GM12878 (cell line): Measurements from ENCODE around the gene NUDT14. TPM values are rescaled to one million over a fixed set of nuclear protein-coding genes. Genes with fewer than 3 reads are reported as not detected.

Experiments
- ATAC-seq: fragments of 200-7000 bp; cut with Tn5 transposase; 3 replicates; pipeline ENCODE4 v1.9.1; 2020; ENCODE audit warnings: mild to moderate bottlenecking, moderate library complexity
- BruUV-seq: library from RNA; stranded (reverse); fragments of 400-500 nt; replicated peaks from 2 replicates; lab custom pipeline; 2021; lab: Mats Ljungman, UMichigan
- CTCF ChIA-PET: fragments of 300-600 bp; sonication (Branson Sonifier 250); formaldehyde crosslinking; extraction: SDS; loops from one replicate; lab custom pipeline; 2021; ENCODE audit warnings: inconsistent platforms; lab: Yijun Ruan, JAX
- POLR2A ChIA-PET: fragments of 350-600 bp; formaldehyde crosslinking; extraction: SDS; loops from one replicate; lab custom pipeline; 2021; ENCODE audit warnings: inconsistent platforms; lab: Charles Lee
- RAD21 ChIA-PET: fragments of 300-600 bp; sonication (Branson Sonifier 250); formaldehyde crosslinking; loops from one replicate; lab custom pipeline; 2023; ENCODE audit warnings: antibody characterized with exemption; ENCODE audit not compliant: unreplicated experiment; lab: Charles Lee
- SMC1A ChIA-PET: fragments of 300-600 bp; sonication (Branson Sonifier 250); formaldehyde crosslinking; loops from one replicate; lab custom pipeline; 2023; ENCODE audit not compliant: unreplicated experiment, uncharacterized antibody; lab: Charles Lee
- DNase-seq: peaks from one replicate; pipeline ENCODE4 v3.0.0-alpha.2; 2011; ENCODE audit warnings: low read depth, low spot score
- FAIRE-seq: peaks from 3 replicates; lab custom pipeline; 2011; peaks lifted over from hg19 to GRCh38; lab: Jason Lieb, UNC
- H2AFZ ChIP-seq: 2 replicates; pipeline ENCODE4 v1.6.0; 2011; ENCODE audit warnings: low read depth, low read length, control low read depth; ENCODE audit not compliant: control insufficient read depth
- H3K27ac ChIP-seq: 2 replicates; pipeline ENCODE4 v1.5.1; 2011; ENCODE audit warnings: control low read depth; ENCODE audit not compliant: control insufficient read depth, insufficient read depth
- H3K27me3 ChIP-seq, 2 experiments: replicated peaks in 1 of 2; 2 replicates each; pipeline versions ENCODE4 v1.6.0 to v1.6.1; 2011; ENCODE audit warnings: low read length in 1 of 2; ENCODE audit not compliant: control insufficient read depth in 2 of 2, insufficient read depth in 2 of 2
- H3K36me3 ChIP-seq, 2 experiments: 2 replicates each; pipeline ENCODE4 v1.5.1; 2011; ENCODE audit warnings: low read length in 1 of 2; ENCODE audit not compliant: control insufficient read depth in 2 of 2, insufficient read depth in 2 of 2
- H3K4me1 ChIP-seq: 2 replicates; pipeline ENCODE4 v1.6.1; 2011; ENCODE audit warnings: mild to moderate bottlenecking, low read length, moderate library complexity, mixed read lengths; ENCODE audit not compliant: control insufficient read depth, insufficient read depth
- H3K4me2 ChIP-seq: 2 replicates; pipeline ENCODE4 v1.6.0; 2011; ENCODE audit warnings: control low read depth; ENCODE audit not compliant: control insufficient read depth, insufficient read depth
- H3K4me3 ChIP-seq: fragments of 200-600 bp; sonication (generic); 2 replicates; pipeline ENCODE4 v1.5.1; 2016
- H3K79me2 ChIP-seq: 2 replicates; pipeline ENCODE4 v1.6.0; 2011; ENCODE audit warnings: low read length; ENCODE audit not compliant: control insufficient read depth, insufficient read depth
- H3K9ac ChIP-seq: 2 replicates; pipeline ENCODE4 v1.8.0; 2011; ENCODE audit warnings: low read length, control low read depth, mixed read lengths; ENCODE audit not compliant: control insufficient read depth, insufficient read depth
- H3K9me3 ChIP-seq: replicated peaks from 3 replicates; pipeline ENCODE4 v1.5.1; 2011; ENCODE audit warnings: mild to moderate bottlenecking, low read length; ENCODE audit not compliant: control insufficient read depth, insufficient read depth
- H4K20me1 ChIP-seq: 2 replicates; pipeline ENCODE4 v1.6.0; 2011; ENCODE audit not compliant: control insufficient read depth, insufficient read depth
- ATF3 ChIP-seq: IDR thresholded peaks from 2 replicates; pipeline ENCODE4 v1.6.1; 2011; ENCODE audit warnings: low read depth, mild to moderate bottlenecking, low read length, moderate library complexity, borderline replicate concordance; ENCODE audit errors: extremely low read depth
- CBX5 ChIP-seq: sonication (generic); IDR thresholded peaks from 2 replicates; pipeline ENCODE4 v1.6.1; 2016; ENCODE audit warnings: low read depth, moderate library complexity, mild to moderate bottlenecking, inconsistent platforms
- EP300 ChIP-seq, 2 experiments: fragments of 150-350 bp in 1 of 2; IDR thresholded peaks; 2 replicates each; pipeline ENCODE4 v1.6.1; 2011 to 2012; ENCODE audit warnings: low read depth in 2 of 2, low read length in 2 of 2, borderline replicate concordance in 1 of 2, improper control_type of control experiment in 1 of 2, inconsistent platforms in 1 of 2; ENCODE audit not compliant: control insufficient read depth in 1 of 2
- ETV6 ChIP-seq, 2 experiments: fragments of 450-650 bp in 1 of 2; IDR thresholded peaks in 1 of 2; conservative IDR thresholded peaks in 1 of 2; 2 replicates each; pipeline ENCODE4 v1.6.1; 2014; ENCODE audit warnings: antibody characterized with exemption in 1 of 2, borderline replicate concordance in 1 of 2, low read depth in 1 of 2, mild to moderate bottlenecking in 1 of 2, moderate library complexity in 1 of 2
- HCFC1 ChIP-seq: fragments of 150-350 bp; IDR thresholded peaks from 2 replicates; pipeline ENCODE4 v1.6.1; 2014; ENCODE audit warnings: low read length
- IKZF2 ChIP-seq, 2 experiments: fragments of 450-650 bp; IDR thresholded peaks; 2 replicates each; pipeline ENCODE4 v1.6.1; 2017; ENCODE audit warnings: mild to moderate bottlenecking in 2 of 2, moderate library complexity in 2 of 2
- IRF5 ChIP-seq: fragments of 450-650 bp; IDR thresholded peaks from 2 replicates; pipeline ENCODE4 v1.6.1; 2017; ENCODE audit warnings: borderline replicate concordance
- KDM1A ChIP-seq: fragments of 200-600 bp; sonication (generic); IDR thresholded peaks from 2 replicates; pipeline ENCODE4 v1.6.1; 2016; ENCODE audit warnings: borderline replicate concordance
- MEF2A ChIP-seq: IDR thresholded peaks from 2 replicates; pipeline ENCODE4 v1.6.1; 2011; ENCODE audit warnings: low read depth, mild to moderate bottlenecking, low read length, moderate library complexity; ENCODE audit not compliant: insufficient read depth
- MLLT1 ChIP-seq: fragments of 450-650 bp; IDR thresholded peaks from 2 replicates; pipeline ENCODE4 v1.6.1; 2016; ENCODE audit warnings: mild to moderate bottlenecking
- NFXL1 ChIP-seq: fragments of 450-650 bp; IDR thresholded peaks from 2 replicates; pipeline ENCODE4 v1.6.1; 2017; ENCODE audit warnings: antibody characterized with exemption, mild to moderate bottlenecking, borderline replicate concordance
- NFYA ChIP-seq: IDR thresholded peaks from 2 replicates; pipeline ENCODE4 v1.6.1; 2011; ENCODE audit warnings: low read depth, mild to moderate bottlenecking, low read length, improper control_type of control experiment, borderline replicate concordance
- NRF1 ChIP-seq: conservative IDR thresholded peaks from 2 replicates; pipeline ENCODE4 v1.6.1; 2011; ENCODE audit warnings: mild to moderate bottlenecking, low read depth, low read length, improper control_type of control experiment
- PBX3 ChIP-seq: IDR thresholded peaks from 2 replicates; pipeline ENCODE4 v1.6.1; 2011; ENCODE audit warnings: mild to moderate bottlenecking, low read depth, low read length, moderate library complexity; ENCODE audit not compliant: insufficient replicate concordance
- STAT3 ChIP-seq: IDR thresholded peaks from 2 replicates; pipeline ENCODE4 v1.6.1; 2011; ENCODE audit warnings: low read depth, low read length, improper control_type of control experiment
- WRNIP1 ChIP-seq: IDR thresholded peaks from 2 replicates; pipeline ENCODE4 v1.6.1; 2011; ENCODE audit warnings: low read depth, low read length, improper control_type of control experiment, borderline replicate concordance
- WGBS: methylation state at CpG from one replicate; pipeline ENCODE4 v1.1.6; 2016; ENCODE audit warnings: low lambda C conversion rate; ENCODE audit not compliant: insufficient replicate concordance, insufficient coverage; ENCODE audit errors: missing lambda C conversion rate; 5-methylcytosine and 5-hydroxymethylcytosine counted together
- in situ Hi-C: fragments of 300-500 bp; cut with MboI; formaldehyde crosslinking; loops from 9 replicates; pipeline ENCODE4 v1.14.3; 2018; ENCODE audit warnings: mixed read lengths
- intact Hi-C: fragments of 100-400 bp; cut with micrococcal nuclease; formaldehyde crosslinking; loops from one replicate; pipeline ENCODE4 v1.14.2; 2022; ENCODE audit not compliant: unreplicated experiment
- polyA plus RNA-seq, 11 experiments: library from polyadenylated mRNA; depleted of rRNA in 4 of 11; unstranded in 6 of 11; stranded (reverse) in 5 of 11; fragments of >200 nt; fragmentation: Nextera tagmentation in 4 of 11; fragmentation: Illumina TruSeq in 1 of 11; extraction: Ambion mirVana in 4 of 11; extraction: Trizol in 1 of 11; gene quantifications; 1 replicate in 1 of 11; 2 replicates in 10 of 11; pipeline versions ENCODE4 v1.2.1 to v1.2.3, GENCODE V29; 2011 to 2016; ENCODE audit warnings: inconsistent platforms in 2 of 11, missing spikeins in 2 of 11, low read depth in 1 of 11
- total RNA-seq, 4 experiments: library from RNA; depleted of rRNA in 3 of 4; stranded (reverse); fragments of >200 nt in 3 of 4; fragmentation: Illumina TruSeq in 1 of 4; extraction: Trizol in 1 of 4; gene quantifications; 2 replicates each; pipeline versions ENCODE4 v1.2.1 to v1.2.3, GENCODE V29; 2013 to 2021

The NUDT14 gene
- total and polyA plus RNA-seq, 10 of the 15 experiments (the other 5 are each of a cell fraction or from before 2014, with no cell fraction given), result 0.62 to 6.8 (median 4.3) TPM; not detected in 1

- peaks cover 4 to 35% of the 10 kb centered on the region in 2 experiments; a peak in 3 of 4 replicates for H3K36me3 ChIP-seq
- H3K79me2 ChIP-seq, result no peaks in the 10 kb centered on the region
- no peaks in the 10 kb centered on the region for H3K9me3 ChIP-seq
- H3K4me1 ChIP-seq, result no peaks in the 10 kb centered on the region
- no peak overlapping the region for H3K9ac ChIP-seq
- 98% methylated on average over 29 of the region's 29 CpGs for WGBS
- in situ Hi-C loops, result no loop called here
- no peaks in the 10 kb centered on the region for H4K20me1 ChIP-seq
- no TSS peak for BruUV-seq
- H2AFZ ChIP-seq, result no peak overlapping the region
- CTCF ChIA-PET, result interaction anchor here (0.6 kb wide), 1 partner anchor 16 kb away, joined by 3 read pairs; no protein-coding TSS in a partner anchor
- ATAC-seq (no peak), DNase-seq (no peak), FAIRE-seq (no peak)
- no peak overlapping the region for H3K27ac ChIP-seq
- H3K4me2 ChIP-seq, result no peak overlapping the region
- intact Hi-C loops, result no loop called here
- no peaks in the 10 kb centered on the region for H3K27me3 ChIP-seq
- no peak overlapping the region for H3K4me3 ChIP-seq
- RAD21 ChIA-PET, result no interaction called here
- SMC1A ChIA-PET, result no interaction called here
- POLR2A ChIA-PET, result no interaction called here
- no peak for TF ChIP-seq MLLT1
- no peak for TF ChIP-seq IKZF2 (IDR thresholded peaks at IDR 0.05)
- TF ChIP-seq EP300 (IDR thresholded peaks at IDR 0.05; ENCODE audit: borderline replicate concordance in 1 of 2, control insufficient read depth in 1 of 2, low read depth in 2 of 2, low read length in 2 of 2), result no peak
- TF ChIP-seq ATF3, result no peak
- no peak for TF ChIP-seq KDM1A
- TF ChIP-seq STAT3, result no peak
- no peak for TF ChIP-seq IRF5
- no peak for TF ChIP-seq NFYA
- no peak for TF ChIP-seq PBX3
- TF ChIP-seq HCFC1, result no peak
- no peak for TF ChIP-seq WRNIP1
- no peak for TF ChIP-seq MEF2A
- no peak for TF ChIP-seq NFXL1
- TF ChIP-seq NRF1, result no peak
- no peak for TF ChIP-seq ETV6 (conservative IDR thresholded peaks at IDR 0.05 in 1 of 2, IDR thresholded peaks at IDR 0.05 in 1 of 2; ENCODE audit: borderline replicate concordance in 1 of 2, low read depth in 1 of 2)
- TF ChIP-seq CBX5, result no peak
Observed at GRCh38 chr14:105219043-105219612, 38.0 kb upstream of the NUDT14 start.
